ENCODE measurements around the gene PHF14.

DNA sequence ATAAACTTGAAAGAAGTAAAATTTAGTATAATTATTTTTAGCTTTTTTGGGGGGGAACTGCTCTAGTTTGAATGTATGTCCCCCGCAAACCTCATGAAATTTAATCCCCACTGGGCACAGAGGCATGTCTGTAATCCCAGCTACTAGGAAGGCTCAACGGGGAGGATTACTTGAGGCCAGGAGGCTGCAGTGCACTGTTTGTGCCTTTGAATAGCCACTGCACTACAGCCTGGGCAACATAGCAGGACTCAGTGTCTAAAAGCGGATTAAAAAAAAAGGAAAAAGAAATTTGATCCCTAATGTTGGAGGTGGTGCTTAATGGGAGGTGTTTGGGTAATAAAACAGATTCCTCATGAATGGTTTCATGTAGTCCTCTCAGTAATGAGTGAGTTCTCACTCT lies 43.1 kb upstream of the PHF14 start:
- TF ChIP-seq, protein P1, sequence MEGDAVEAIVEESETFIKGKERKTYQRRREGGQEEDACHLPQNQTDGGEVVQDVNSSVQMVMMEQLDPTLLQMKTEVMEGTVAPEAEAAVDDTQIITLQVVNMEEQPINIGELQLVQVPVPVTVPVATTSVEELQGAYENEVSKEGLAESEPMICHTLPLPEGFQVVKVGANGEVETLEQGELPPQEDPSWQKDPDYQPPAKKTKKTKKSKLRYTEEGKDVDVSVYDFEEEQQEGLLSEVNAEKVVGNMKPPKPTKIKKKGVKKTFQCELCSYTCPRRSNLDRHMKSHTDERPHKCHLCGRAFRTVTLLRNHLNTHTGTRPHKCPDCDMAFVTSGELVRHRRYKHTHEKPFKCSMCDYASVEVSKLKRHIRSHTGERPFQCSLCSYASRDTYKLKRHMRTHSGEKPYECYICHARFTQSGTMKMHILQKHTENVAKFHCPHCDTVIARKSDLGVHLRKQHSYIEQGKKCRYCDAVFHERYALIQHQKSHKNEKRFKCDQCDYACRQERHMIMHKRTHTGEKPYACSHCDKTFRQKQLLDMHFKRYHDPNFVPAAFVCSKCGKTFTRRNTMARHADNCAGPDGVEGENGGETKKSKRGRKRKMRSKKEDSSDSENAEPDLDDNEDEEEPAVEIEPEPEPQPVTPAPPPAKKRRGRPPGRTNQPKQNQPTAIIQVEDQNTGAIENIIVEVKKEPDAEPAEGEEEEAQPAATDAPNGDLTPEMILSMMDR (IDR thresholded peaks at IDR 0.05), result no peak
- TF ChIP-seq POLR2A (IDR thresholded peaks at IDR 0.05; ENCODE audit: low read depth) (no peak), POLR2AphosphoS5 (IDR thresholded peaks at IDR 0.05) (no peak), EP300 (IDR thresholded peaks at IDR 0.05) (no peak)
